GM12872 (cell line): ENCODE results near the gene CTNND2.

Experiments used
- CTCF ChIP-seq: IDR thresholded peaks from 3 replicates; pipeline ENCODE4 v1.5.1; 2011; ENCODE audit warnings: low read depth, mild to moderate bottlenecking, low read length, moderate library complexity; ENCODE audit not compliant: insufficient read depth

Gene CTNND2

GRCh38 chr5:11075035-11075805 lies 829.0 kb downstream of the CTNND2 start:
- 0 out of 3 replicates have a peak, but pooled peaks have one; percentile 20 for TF ChIP-seq CTCF

DNA sequence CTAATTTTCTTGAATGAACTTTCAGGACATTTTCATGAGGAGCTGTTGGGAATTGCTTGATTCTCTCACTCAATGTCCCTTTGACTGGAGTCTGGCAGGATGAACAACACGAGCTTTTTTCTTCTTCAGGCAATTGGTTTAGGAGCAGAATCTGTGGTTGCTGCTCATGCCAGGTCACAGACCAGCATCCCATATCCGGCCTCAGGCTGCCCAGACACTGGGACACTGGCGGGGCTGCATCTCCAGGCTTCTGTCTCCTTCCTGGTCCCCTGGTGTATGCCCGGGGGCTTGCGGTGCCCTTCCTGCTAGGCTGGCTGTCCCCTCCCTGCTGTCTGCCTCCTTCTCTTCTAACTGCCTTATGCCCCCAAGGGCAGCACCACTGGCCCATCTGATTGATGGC lies 831.7 kb downstream of the CTNND2 start:
- no peak for TF ChIP-seq CTCF

DNA sequence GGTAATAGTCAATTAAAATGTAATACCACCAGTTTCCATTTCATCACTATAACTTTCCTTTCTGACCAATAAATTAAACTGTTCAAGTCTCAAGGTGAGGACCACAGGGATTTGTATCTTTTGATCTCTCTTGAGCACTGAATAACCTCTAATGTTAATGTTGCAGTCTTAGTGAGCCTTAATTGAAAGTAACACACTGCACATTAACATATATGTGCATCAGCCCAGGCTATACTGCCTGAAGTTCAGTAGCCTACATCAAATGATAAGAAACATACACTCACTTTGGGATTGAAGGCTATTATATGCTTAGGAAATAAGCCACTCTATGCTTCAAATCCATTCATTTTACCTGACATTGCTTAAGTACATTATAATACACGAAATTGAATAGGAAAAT lies 832.2 kb downstream of the CTNND2 start:
- TF ChIP-seq CTCF, result no peak

DNA sequence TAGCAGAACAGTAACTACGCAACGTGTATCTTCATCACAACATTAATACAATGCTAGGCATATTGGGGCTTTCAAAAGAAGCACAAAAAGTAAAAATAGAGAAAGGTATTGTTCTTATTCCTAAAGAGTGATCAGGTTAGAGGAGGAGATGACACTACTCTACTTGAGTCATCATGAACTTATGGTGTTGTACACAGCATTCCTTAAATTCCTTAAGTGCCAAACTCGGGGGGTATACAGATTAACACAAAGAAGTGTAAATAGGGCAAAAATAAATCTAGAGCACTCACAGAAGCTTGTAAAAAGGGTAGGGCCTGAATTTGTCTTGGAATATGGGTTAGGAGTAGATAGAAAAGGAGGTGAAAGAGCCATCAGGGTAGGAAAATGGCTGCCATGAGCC lies 835.2 kb downstream of the CTNND2 start:
- TF ChIP-seq CTCF, result no peak

DNA sequence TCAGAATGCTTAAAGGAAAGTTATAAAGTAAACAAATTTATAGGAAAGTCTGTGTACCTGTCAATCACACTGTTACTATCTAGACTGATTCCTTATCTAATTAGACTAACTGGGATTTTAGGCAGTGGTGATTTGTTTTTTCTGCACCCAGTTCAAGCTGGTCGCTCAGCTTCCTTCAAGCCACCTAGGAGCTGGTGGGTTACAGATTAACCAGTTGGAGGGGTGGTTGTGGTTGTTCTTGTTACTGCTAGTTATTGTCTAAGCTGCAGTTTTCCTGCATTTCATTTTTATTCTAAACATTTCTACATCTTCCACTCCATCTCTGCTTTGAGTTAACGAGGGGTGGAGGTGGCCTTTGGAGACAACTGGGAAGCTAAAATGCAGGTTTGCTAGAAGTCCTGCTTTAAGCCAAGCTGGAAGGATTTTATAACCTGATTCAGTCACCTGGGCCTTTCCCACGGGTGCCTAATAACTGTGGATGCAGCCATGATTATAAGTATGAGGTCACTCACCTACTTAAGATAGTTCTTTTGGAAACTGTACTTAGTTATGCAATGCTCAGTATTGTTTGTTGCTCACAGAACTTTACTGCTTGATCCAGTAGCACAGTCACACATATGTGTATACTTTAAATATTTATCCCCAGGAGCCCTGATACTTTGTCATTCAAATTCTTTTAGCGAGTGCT lies 839.3 kb downstream of the CTNND2 start:
- TF ChIP-seq CTCF, result no peak

- TF ChIP-seq CTCF, result no peak
Observed at GRCh38 chr5:11062397-11062796, 841.8 kb downstream of the CTNND2 start.

GRCh38 chr5:11056560-11056959 lies 847.7 kb downstream of the CTNND2 start:
- no peak for TF ChIP-seq CTCF
